Transverse colon (tissue), 4 donors: Measurements from ENCODE around the gene RGS10. TPM values are rescaled to one million over a fixed set of nuclear protein-coding genes. Genes with fewer than 3 reads are reported as not detected.

ENCODE experiments used
- DNase-seq: peaks from one replicate; pipeline ENCODE4 v3.0.0-alpha.2; 2019
- H3K27ac ChIP-seq, 4 donors: fragments of 200-600 bp; sonication (generic); 2 replicates each; pipeline ENCODE4 v1.5.1; 2016 to 2018; ENCODE audit warnings: inconsistent platforms in 4 of 4
- H3K27me3 ChIP-seq: fragments of 200-600 bp; sonication (generic); 2 replicates; pipeline ENCODE4 v1.5.1; 2017; ENCODE audit warnings: inconsistent platforms
- H3K36me3 ChIP-seq, 4 donors: fragments of 200-600 bp; sonication (generic); 2 replicates each; pipeline ENCODE4 v1.5.1; 2017 to 2019; ENCODE audit warnings: inconsistent platforms in 4 of 4
- H3K4me1 ChIP-seq, 4 donors: fragments of 200-600 bp; sonication (generic); 2 replicates each; pipeline ENCODE4 v1.5.1; 2017 to 2020; ENCODE audit warnings: inconsistent platforms in 4 of 4
- H3K4me3 ChIP-seq, 4 donors: fragments of 200-600 bp; sonication (generic); 1 replicate in 1 of 4; 2 replicates in 3 of 4; pipeline versions ENCODE4 v1.5.1 to v1.6.1; 2017 to 2019; ENCODE audit warnings: inconsistent platforms in 4 of 4
- H3K9me3 ChIP-seq, 2 donors: fragments of 200-600 bp; sonication (generic); 2 replicates each; pipeline ENCODE4 v1.5.1; 2017 to 2019; ENCODE audit warnings: inconsistent platforms in 2 of 2
- EP300 ChIP-seq: sonication (generic); formaldehyde crosslinking; IDR thresholded peaks from one replicate; pipeline ENCODE4 v1.6.1; 2017; ENCODE audit warnings: antibody characterized with exemption, low read depth
- POLR2A ChIP-seq: fragments of 450-650 bp; IDR thresholded peaks from one replicate; pipeline ENCODE4 v1.6.1; 2016; ENCODE audit warnings: antibody characterized with exemption, mild to moderate bottlenecking, moderate library complexity
- POLR2AphosphoS5 ChIP-seq, 3 donors: sonication (generic); formaldehyde crosslinking; IDR thresholded peaks; one replicate each; pipeline ENCODE4 v1.6.1; 2016; ENCODE audit warnings: antibody characterized with exemption in 3 of 3
- WGBS, 2 donors: methylation state at CpG; one replicate each; pipeline ENCODE4 v1.1.5; 2018; ENCODE audit warnings: low coverage in 1 of 2; 5-methylcytosine and 5-hydroxymethylcytosine counted together
- in situ Hi-C, 4 donors: fragments of 200-750 bp; cut with MboI; loops; one replicate each; pipeline versions ENCODE4 v1.15.0 to v1.15.1; 2017; ENCODE audit warnings: low sequenced_read_pairs in 3 of 4, low pct_ligation_motif_present in 1 of 4, low pct_unique_long_range_greater_than_20kb in 1 of 4
- intact Hi-C: fragments of 100-400 bp; cut with DNase I; formaldehyde crosslinking; loops from one replicate; pipeline ENCODE4 v1.15.1; 2023; ENCODE audit warnings: low total_unique reads
- total RNA-seq, 4 donors: library from RNA; depleted of rRNA; stranded (reverse); fragments of >200 nt; gene quantifications; one replicate each; pipeline ENCODE4 v1.1.0, GENCODE V29; 2016
- TF ChIP-seq, protein P1 (sequence below), 5 experiments: fragments of 200-600 bp in 3 of 5; fragments of 450-650 bp in 2 of 5; sonication (generic) in 3 of 5; IDR thresholded peaks; 1 replicate in 2 of 5; 2 replicates in 3 of 5; pipeline ENCODE4 v1.5.1; 2016 to 2017; ENCODE audit warnings: antibody characterized with exemption in 5 of 5, inconsistent platforms in 3 of 5, mild to moderate bottlenecking in 2 of 5, moderate library complexity in 1 of 5

Gene RGS10
- total RNA-seq, 4 donors from 2014 or later = 26.3 to 47.1 (median 38.8) TPM

GRCh38 chr10:119454990-119455389 lies 87.5 kb downstream of the RGS10 start:
- Histone ChIP-seq H3K27me3 (no peaks in the 10 kb centered on the region), H3K9me3 (no peaks in the 10 kb centered on the region), H3K27ac (no peak overlapping the region), H3K4me3 (no peak overlapping the region), H3K36me3 (peaks cover 0 to 3% (median 0%) of the 10 kb centered on the region in 4 donors), H3K4me1 (no peaks in the 10 kb centered on the region)
- in situ Hi-C loops (no loop called here), intact Hi-C loops (no loop called here)
- TF ChIP-seq EP300 (no peak), POLR2AphosphoS5 (IDR thresholded peaks at IDR 0.05) (no peak), POLR2A (no peak)
- TF ChIP-seq, protein P1, sequence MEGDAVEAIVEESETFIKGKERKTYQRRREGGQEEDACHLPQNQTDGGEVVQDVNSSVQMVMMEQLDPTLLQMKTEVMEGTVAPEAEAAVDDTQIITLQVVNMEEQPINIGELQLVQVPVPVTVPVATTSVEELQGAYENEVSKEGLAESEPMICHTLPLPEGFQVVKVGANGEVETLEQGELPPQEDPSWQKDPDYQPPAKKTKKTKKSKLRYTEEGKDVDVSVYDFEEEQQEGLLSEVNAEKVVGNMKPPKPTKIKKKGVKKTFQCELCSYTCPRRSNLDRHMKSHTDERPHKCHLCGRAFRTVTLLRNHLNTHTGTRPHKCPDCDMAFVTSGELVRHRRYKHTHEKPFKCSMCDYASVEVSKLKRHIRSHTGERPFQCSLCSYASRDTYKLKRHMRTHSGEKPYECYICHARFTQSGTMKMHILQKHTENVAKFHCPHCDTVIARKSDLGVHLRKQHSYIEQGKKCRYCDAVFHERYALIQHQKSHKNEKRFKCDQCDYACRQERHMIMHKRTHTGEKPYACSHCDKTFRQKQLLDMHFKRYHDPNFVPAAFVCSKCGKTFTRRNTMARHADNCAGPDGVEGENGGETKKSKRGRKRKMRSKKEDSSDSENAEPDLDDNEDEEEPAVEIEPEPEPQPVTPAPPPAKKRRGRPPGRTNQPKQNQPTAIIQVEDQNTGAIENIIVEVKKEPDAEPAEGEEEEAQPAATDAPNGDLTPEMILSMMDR (IDR thresholded peaks at IDR 0.05) = no peak
- no peak for DNase-seq
- WGBS, 2 donors = 95 to 100% methylated on average over 2 to 18 of the region's 18 CpGs

- H3K36me3 ChIP-seq = peaks cover 0 to 3% (median 0%) of the 10 kb centered on the region in 4 donors
- TF ChIP-seq EP300 = no peak
- WGBS, 2 donors = 89% methylated on average over 13 of the region's 13 CpGs; no CpG with 5 or more reads in 1 of the 2 donors
Measured at GRCh38 chr10:119454316-119454715, 88.2 kb downstream of the RGS10 start.

DNA sequence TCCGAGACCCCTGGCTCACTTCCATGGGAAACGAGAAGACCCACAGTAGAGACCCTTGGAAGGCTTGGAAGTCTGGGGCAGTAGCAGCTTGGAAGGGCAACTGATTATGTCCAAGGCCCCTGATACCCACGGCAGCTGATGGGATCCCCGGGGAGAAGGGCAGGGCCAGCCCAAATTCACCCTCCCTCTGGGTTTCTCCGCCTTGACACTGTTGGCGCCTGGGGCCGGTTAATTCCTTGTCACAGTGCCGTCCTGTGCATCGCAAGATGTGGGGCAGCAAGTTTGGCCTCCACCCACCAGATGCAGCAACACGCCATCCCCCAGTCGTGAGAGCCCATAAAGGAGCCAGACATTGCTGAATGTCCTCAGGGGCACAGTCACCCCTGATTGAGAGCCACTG lies 89.2 kb downstream of the RGS10 start:
- no peak for DNase-seq
- no peaks in the 10 kb centered on the region for H3K27me3 ChIP-seq
- in situ Hi-C loops (no loop called here), intact Hi-C loops (no loop called here)
- no peak overlapping the region for H3K27ac ChIP-seq
- peaks cover 0 to 3% (median 0%) of the 10 kb centered on the region in 4 donors for H3K36me3 ChIP-seq
- H3K4me1 ChIP-seq = no peaks in the 10 kb centered on the region
- H3K9me3 ChIP-seq = no peaks in the 10 kb centered on the region
- WGBS, 2 donors = 91% methylated on average over 11 of the region's 11 CpGs; no CpG with 5 or more reads in 1 of the 2 donors
- TF ChIP-seq EP300 (no peak), POLR2AphosphoS5 (IDR thresholded peaks at IDR 0.05) (no peak), POLR2A (no peak)
- TF ChIP-seq, protein P1 (IDR thresholded peaks at IDR 0.05) = no peak
- no peak overlapping the region for H3K4me3 ChIP-seq

More at GRCh38 chr10:119454316-119454715, 88.2 kb downstream of the RGS10 start:
- in situ Hi-C loops (no loop called here), intact Hi-C loops (no loop called here)
- H3K4me3 ChIP-seq = no peak overlapping the region
- no peak overlapping the region for H3K27ac ChIP-seq
- no peaks in the 10 kb centered on the region for H3K4me1 ChIP-seq
- no peaks in the 10 kb centered on the region for H3K27me3 ChIP-seq
- H3K9me3 ChIP-seq = no peaks in the 10 kb centered on the region
- DNase-seq = no peak

DNA sequence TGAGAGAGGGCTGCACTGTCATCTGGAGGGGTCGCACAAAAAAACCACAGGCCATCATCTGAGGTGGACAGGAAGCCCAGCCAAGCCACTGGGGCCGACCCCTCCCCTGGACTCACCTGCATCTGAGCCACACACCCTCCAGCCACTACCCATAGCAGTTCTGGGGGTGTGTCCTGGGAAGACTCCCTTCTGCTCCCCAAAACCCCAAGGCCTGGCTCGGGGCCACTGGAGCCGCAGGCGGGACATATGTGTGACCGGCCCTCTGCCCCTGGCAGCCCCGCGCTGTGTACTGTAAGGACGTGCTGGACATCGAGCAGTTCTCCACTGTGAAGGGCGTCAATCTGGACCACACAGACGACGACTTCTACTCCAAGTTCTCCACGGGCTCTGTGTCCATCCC lies 90.1 kb downstream of the RGS10 start:
- DNase-seq = no peak
- 91% methylated on average over 14 of the region's 14 CpGs; no CpG with 5 or more reads in 1 of the 2 donors for WGBS, 2 donors
- no peak overlapping the region for H3K4me3 ChIP-seq
- no peaks in the 10 kb centered on the region for H3K4me1 ChIP-seq
- no peak overlapping the region for H3K27ac ChIP-seq
- peaks cover 0 to 3% (median 0%) of the 10 kb centered on the region in 4 donors for H3K36me3 ChIP-seq
- H3K27me3 ChIP-seq = no peaks in the 10 kb centered on the region
- in situ Hi-C loops = no loop called here
- H3K9me3 ChIP-seq = no peaks in the 10 kb centered on the region
- intact Hi-C loops = no loop called here
- TF ChIP-seq POLR2A (no peak), EP300 (no peak), POLR2AphosphoS5 (IDR thresholded peaks at IDR 0.05) (no peak)
- TF ChIP-seq, protein P1 (IDR thresholded peaks at IDR 0.05) = no peak
